DMS79 (cell line): ENCODE results near the gene SLC24A4.

ENCODE experiments used
- DNase-seq: peaks from one replicate; lab custom pipeline; 2025; lab: John Stamatoyannopoulos, UW

SLC24A4 gene

DNA sequence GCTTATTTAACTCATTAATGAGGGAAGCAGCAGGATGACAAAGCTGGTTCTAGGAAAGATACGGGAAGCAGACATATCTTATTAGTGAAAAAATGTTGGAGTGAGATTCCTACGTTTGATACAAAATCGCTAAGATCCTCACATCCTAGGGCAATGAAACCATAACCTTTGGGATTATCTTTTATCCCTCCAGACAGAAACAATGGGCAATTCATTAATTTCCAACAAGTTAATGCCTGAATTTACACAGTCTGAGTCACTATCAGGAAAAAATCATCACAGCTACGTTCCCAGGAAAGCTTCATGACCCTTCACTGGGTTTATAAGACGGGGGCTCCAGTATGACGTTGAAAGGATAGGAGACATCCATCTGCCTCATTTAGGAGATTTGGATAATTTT is 45.0 kb downstream of the SLC24A4 start:
- DNase-seq = no peak

DNA sequence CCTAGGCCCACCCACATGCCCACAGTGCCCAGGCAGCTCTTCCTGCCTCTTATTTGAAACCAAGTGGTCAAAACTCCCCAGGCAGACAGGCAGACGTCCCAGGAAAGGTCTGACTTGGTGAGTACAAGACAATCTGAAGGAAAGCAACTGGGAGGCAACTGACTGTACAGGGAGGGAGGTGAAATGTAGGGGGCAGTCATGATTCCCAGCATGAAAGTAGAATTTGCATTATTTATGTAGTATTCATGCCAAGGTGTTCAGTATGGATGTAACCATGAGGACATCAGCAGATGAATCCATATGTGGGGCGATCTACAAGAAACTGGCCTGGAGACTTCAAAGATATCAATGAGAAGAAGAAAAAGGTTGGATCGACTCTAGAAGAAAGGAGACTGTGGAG is 46.1 kb downstream of the SLC24A4 start:
- no peak for DNase-seq

DNA sequence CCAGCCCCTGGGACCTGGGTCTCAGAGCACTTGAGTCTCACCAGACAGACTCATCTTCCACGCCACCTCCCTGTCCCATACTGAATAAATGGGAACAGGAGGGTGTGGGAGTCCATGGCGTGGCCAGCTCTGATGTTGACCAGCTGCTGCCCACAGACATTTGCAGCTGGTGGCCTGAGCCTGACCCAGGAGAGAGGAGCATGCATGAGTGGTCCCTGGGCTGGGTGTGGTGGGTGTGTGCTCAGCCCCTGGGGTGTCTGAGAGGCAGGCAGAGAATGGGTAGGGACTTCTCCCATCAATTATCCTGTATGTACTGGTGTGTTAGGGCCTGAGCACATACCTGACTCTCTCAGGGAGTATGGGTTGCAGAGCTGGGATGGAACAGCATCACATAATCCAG is 49.3 kb downstream of the SLC24A4 start:
- DNase-seq = no peak

DNA sequence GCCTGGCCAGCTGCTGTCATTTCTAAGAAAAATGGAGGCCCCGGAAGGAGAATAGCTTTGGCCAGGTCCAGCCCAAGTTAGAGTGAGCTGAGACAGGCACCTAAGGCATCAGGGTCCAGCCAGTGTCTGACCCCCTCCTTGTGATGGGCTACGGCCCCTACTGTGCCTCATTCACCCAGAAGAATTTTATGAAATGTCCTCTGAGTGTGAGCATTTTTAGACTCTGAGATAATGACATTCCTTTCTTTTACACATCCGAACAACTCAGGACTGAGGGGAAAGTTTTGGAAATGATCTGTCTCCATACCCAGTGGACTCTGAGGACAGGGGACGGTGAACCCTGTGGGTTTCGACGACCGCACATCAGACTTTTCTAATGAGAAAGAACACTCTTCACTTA is 50.4 kb downstream of the SLC24A4 start:
- DNase-seq = no peak

DNA sequence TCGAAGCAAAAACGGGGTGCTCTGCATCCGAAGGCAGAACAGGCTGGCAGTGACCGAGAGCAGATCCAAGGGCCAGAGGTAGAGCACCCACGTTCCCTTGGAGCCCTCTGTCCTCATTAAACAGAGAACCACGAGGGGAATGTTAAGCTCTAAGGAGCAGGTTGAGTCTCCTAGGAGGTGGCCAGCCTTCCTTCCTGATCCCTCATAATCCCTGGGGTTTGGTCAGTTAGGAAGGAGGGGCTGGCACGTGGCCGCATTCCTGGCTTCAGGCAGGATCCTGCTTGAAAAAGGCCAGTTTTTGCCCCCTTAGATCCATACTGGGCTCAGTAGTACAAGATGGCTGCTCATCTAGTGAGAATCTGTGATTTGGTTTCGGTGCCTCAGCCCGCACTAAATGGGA is 57.2 kb downstream of the SLC24A4 start:
- DNase-seq = no peak

DNA sequence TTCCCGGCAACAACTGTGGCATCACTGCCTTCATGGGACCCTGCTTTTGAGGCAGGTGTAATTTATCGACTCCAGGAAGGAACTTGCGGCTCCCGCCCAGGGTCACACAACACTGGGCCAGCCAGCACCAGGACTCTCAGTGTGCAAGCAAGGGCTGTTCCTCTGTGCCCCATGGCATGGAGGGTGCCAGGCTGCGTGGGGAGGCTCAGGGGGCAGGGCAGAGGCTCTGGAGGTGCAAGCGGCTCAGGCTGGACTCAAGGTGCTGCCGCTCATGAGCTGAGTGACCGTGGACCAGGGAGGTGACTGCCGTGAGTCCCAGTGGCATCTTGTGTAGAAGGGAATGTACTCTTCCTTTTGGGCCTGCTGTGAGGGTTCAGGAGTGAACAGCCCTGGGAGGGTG is 57.6 kb downstream of the SLC24A4 start:
- no peak for DNase-seq

DNA sequence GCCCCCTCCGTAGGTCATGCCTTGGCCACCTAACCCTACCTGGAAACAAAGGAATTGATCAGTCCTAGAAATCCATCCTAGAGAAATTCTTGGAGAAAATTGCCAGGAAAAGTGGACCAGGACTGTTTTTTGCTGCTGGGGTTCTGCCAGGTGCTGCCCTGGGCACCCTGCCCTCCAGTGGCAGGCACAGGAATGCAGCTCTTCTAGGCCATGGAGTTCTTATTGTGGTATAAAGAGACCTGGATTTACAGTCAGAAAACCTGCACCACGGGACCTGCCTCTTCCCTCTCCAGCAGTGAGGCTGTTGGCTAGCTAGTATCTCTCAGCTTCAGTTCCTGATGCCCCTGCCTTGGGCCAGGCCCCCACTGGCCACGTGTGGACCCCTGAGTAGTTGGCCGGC is 59.7 kb downstream of the SLC24A4 start:
- no peak for DNase-seq

DNA sequence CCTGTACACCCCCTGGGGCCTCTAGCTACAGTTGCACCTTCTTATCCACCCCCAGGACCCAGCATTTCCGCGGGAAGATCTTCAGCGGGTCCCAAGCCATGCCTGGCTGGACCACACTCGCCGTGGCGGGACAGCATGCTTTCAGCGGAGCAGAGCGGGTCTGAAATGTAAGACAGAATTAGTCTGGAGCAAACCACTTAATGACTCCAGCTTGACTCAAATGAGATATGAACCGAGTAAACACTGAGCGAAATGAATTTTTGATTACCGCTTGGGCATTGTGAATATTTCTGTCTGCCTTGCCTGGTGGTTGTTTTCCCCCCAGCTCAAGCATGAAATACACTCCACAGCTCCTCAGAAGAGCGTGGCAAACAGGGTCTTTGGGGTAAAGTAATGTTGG is 60.8 kb downstream of the SLC24A4 start:
- peak; percentile 22 for DNase-seq

DNA sequence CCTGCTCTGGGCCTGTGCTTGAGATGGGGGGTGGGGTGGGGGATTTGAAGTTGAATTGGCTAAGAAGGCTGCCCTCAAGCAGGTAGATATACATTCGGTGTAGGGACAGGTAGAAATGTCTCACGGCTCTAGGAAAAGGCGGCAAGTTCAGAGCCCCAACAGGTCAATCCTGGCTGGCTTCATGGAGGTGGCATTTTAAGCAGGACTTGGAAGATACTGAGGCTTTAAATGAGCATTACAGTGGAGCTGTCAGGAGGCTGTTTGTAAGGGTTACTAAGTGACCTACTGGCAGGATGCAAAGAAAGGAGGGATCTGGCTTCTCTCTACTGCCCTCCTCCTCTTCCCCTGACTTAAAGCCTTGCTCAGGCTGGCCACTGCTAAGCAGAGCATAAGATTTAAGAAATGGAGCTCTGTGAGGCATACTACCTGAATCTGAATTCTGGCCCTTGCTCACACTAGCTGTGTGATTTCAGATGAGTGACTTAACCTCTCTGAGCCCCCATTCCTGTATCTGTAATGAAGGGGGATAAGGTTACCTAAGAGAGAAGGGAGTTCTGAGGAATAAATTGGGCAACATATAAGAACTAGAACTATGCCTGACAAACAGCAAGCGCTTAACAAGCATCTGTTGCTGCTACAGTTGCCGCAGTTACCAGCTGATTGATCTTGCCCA is 61.6 kb downstream of the SLC24A4 start:
- DNase-seq = no peak

DNA sequence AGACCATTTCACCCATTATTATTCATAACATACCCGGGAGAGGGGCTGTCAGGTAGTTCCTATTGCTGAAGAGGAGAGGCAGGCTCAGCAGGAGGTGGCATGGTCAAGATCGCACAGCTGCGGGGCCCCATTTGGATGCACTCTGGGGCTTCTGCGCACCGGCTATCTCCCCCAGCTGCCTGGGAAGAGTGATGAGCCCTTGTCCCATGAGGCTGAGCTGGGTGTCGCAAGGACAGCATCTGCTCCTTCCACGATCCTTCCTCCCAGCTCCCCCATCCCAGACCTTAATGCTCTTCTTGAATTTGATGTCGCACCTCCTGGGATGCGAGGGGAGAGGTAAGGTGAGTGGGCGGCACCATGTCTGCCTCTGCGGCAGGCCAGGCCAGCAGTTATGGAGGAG is 62.6 kb downstream of the SLC24A4 start:
- DNase-seq = no peak

DNA sequence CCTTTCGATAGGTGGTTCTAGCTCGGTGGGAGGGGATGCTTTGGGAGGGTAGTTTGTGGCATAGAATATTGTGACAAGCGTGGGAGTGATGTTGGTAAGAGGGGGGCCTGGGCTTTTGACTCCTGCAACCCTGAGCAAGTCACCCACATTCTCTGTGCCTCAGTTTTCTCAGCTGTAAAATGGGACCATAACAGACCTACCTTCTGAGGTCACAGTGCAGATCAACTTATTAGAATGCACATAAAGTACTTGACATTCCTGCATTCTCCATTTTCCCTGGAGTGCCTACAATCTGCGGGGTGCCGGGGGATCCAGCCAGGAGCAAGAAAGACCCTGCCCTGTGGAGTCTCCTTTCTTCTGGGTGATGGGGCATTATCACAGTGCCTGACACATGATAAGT is 63.2 kb downstream of the SLC24A4 start:
- DNase-seq = no peak

DNA sequence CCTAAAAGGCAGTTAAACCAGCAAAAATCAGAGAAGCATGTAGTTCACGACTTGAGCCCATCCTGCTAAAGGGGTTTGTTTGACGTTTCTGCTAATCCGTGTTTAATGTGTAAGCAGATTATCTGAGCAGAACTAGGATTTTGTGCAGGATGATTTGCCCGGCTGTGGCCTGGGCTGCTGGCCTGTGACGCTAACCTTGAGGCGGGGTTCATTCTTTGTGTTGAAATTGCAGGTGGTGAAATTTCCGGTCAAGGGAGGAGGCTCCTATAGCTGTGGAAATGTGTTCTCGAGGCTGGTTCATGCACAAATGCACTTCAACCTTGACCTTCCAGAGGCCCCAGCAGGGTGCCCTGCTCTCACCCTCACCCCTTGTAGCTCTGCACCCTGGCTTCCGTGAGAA is 63.7 kb downstream of the SLC24A4 start:
- DNase-seq = no peak

DNA sequence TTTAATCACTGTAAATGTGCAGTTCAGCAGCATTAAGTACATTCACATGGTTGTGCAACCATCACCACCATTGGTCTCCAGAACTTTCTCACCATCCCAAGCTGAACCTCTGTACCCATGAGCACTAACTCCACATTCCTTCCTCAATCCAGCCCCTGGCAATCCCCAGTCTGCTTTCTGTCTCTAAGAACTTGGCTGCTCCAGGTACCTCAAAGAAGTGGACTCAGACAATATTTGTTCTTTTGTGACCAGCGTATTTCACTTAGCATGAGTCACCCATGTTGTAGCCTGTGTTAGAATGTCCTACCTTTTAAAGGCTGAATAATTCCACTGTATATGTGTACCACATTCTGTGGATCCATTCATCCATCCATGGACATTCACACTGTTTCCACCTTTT is 64.6 kb downstream of the SLC24A4 start:
- no peak for DNase-seq

DNA sequence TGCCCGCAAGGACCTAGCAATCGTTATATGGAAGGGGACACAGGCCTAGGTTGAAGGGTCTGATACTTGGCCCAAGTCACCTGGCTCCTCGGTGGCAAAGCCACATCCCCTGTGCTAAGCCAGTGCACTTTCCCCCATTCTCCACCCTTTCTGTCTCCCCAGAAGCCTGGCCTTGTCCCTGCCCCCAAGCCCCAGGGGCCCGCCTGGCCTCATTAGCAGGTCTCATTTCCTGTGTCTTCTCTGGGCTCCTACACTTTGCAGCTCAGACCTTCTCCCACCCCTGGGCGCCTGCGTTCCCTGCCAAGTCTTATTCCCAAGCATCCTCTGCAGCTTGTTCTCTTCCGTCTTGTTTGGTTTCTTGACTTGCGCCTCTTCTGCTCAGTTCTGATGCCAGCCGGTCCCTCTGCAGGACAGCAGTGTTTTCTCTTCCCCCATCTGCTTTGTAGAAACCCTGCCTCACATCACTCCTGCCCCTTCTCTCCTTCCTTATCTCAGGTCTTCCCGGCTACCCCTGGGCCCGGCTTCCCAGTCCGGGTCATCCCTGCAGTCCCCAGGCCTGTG is 66.7 kb downstream of the SLC24A4 start:
- DNase-seq = no peak

DNA sequence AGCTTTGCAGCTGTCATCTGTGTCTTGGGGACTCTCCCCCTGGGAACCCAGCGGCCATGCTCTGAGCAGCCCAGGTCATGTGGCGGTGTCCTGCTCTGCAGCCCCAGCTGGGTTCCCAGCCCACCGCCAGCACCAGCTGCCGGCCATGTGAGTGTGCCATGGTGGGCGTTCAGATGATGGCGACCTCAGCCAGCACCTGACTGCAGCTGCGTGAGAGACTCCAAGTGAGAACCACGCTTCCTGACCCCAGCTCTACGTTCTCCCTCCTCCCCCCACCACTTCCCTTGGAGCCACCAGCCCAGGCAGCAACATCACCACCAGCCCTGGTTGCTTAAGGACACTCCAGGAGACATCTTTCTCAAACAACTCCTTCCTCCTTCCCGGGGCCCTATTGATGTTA is 68.8 kb downstream of the SLC24A4 start:
- DNase-seq = no peak

DNA sequence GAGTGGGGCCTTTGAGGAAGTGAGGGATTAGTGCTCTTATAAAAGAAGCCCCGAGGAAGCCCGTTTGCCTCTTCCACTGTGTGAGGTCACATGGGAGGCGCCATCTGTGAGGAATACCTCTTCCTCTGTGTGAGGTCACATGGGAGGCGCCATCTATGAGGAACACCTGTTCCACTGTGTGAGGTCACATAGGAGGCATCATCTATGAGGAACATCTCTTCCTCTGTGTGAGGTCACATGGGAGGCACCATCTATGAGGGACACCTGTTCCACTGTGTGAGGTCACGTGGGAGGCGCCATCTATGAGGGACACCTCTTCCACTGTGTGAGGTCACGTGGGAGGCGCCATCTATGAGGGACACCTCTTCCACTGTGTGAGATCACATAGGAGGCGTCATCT is 69.7 kb downstream of the SLC24A4 start:
- DNase-seq = no peak

DNA sequence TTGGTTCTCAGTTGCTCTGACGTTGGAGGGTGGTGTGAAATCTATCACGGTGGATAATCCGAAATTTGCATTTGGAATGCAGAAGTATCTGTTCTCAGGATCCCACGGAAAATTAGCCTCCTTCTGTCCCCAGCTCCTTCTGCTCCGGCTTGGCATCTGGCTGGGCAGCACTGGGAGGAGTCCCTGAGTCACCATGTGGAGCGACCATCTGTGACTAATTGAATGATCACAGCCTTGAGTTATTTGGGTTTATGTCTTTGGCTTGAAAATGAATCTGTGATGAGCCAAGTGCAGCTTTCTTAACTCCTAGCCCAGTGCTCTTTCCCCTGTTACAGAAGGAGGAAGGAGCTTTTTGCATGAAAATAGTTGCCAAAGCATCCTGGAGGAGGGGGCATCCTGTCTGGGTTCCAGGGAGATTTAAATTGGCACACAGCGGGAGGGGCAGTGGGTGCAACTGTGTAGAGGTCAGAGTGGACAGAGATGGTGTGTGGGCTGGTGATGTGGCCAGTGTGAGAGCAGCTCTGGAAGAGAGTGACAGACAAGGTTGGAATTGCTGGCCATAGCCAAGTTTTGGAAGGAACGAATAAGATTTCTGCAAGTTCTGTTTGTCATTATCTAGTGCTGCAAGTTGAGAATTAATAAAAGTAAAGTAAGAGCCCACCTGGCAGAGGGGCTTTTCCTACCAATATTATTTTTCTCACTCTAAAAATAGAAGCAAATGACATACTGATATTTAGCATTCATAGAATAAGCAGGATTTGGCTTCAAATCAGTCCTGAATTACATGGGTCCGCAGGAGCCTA is 74.4 kb downstream of the SLC24A4 start:
- DNase-seq = no peak

DNA sequence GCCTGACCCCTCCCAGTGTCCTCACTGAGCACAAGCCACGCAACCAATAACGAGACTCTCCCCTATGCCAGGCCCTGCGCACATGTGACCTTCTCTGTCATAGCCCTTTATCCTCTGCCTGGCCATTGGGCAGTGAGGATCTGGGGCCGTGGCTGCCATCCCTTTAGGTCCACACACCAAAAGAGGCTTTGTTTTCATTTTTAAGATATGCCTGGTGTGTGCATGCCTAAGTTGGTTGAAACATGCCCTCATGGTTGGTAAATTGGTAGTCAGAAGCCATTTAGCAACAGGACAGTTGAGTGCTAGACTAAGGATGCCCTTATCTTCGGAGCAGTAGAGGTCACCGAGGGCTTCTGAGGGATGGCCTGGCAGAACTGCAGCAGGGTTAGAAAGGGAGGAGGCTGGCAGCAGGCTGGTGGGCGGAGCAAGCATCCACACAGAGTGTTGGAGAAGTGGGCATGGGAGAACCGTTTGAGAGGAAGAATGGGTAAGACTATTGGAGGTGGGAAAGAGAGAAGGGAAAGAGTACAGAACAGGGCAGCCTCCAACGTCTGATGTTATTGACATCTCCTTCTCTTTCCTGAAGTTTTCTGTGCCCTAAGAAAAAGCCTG is 75.1 kb downstream of the SLC24A4 start:
- no peak for DNase-seq

DNA sequence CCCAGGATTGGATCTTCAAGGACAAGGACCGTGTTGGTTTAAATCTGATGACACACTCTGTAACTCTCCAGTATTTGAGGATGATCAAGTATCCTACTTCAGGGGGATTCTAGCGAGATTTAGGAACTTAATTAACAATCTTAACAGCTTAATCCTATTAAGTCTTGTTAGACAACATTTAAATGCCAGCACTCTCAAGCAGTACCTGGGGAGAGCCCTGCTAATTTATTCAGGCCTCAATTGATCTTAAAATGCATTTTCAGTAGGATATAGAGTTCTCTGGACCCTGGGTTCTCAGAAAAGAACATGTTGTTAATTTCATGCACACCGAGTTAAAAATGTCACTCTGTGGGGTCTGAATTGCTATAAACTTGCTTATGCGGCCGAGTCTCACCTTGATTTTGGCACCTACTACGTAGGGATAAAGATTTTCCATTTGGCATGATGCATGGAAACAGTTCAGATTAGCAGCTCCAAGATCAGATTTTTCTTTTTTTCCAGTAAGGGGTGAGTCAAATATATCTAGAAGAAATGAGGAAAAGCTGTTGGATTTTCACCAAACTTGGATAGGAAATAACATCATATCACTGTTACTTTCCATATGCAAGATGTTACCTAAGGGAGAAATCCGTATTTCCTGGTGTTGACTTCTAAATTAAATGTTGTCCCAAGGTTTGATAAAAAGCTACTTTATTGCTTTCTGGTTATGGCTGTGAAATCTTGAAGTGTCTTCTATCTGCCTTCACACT is 76.1 kb downstream of the SLC24A4 start:
- no peak for DNase-seq

DNA sequence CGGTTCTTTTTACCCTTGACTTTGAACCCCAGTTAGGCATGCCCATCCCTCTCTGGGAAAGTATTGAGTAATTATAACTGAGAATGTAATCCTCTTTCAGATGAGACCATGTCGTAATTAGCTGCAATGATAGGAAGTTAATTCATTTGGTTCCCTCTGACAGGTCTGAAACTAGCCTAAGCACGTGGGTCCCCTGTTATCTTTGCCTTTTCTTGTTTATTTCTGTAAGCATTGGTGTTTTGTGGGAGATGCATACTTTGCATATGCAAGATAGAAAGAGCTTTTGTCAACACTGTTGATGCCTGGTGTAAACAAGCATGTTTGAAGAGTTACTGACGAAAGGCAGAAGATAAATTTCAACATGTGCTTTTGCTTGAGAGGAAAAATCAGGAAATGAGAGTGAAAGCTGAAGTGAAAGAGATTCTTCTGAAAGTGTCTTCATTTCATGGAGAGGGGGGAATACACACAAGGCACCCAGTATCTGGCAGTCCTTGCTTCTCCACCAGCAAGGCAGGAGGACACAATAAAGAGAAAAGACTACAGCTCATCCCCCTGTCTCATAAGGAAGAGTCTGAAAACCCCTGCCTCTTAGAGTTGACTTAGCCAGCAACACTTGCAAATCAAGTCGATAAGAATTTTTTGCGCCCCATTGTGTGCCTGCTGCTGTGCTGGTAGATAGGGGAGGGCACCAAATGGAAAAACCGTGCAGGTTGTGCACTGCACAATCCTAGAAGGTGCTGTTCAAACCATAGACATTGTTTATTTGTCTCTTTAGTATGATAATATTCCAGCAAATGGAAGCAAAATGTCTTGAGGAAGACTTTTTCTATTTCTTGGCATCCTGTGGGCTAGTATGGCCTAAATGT is 77.8 kb downstream of the SLC24A4 start:
- DNase-seq = no peak

DNA sequence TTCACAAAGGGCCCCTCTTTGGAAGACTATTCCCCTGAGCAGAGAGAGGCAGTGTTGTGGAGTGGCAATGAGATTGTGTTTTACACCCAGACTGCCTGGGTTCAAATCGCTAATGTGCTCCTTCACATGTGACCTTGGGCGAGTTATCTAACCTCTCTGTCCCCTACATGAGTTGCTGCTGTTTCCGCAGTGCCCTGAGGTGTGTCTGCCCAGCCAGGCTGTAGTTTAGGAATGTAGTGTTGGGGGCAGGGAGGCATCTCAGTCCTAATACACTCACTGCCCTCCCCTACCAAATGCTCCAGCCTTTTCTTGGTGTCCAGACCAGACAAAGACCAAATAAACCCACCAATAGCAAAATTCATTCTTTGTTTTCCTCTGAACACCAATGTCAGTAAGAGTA is 78.6 kb downstream of the SLC24A4 start:
- no peak for DNase-seq
